SK-N-SH (cell line): ENCODE results near the gene LKAAEAR1. TPM values are rescaled to one million over a fixed set of nuclear protein-coding genes. Genes with fewer than 3 reads are reported as not detected.
A peak's percentile ranks its signal among the peaks of the same experiment; 100 is the strongest.

Experiments used
- CTCF ChIA-PET: fragments of 300-600, 350-600 bp; formaldehyde crosslinking; extraction: SDS; loops from one replicate; lab custom pipeline; 2021; lab: Yijun Ruan, JAX
- POLR2A ChIA-PET: fragments of 350-600 bp; sonication (Branson Sonifier 250); formaldehyde crosslinking; extraction: SDS; loops from one replicate; lab custom pipeline; 2020; ENCODE audit warnings: antibody characterized with exemption, inconsistent platforms; lab: Yijun Ruan, JAX
- DNase-seq: peaks from one replicate; pipeline ENCODE4 v3.0.0; 2012
- H2AFZ ChIP-seq: fragments of 200-600 bp; sonication (generic); 2 replicates; pipeline ENCODE4 v1.8.1; 2016; ENCODE audit warnings: antibody characterized with exemption, mild to moderate bottlenecking, low read depth
- H3F3A ChIP-seq: fragments of 200-600 bp; sonication (generic); replicated peaks from 2 replicates; pipeline ENCODE3; 2016; ENCODE audit warnings: antibody characterized with exemption, mild to moderate bottlenecking; ENCODE audit not compliant: insufficient read depth
- H3K27ac ChIP-seq, 2 experiments: fragments of 200-500 bp in 1 of 2; fragments of 200-600 bp in 1 of 2; sonication (Bioruptor generic) in 1 of 2; sonication (generic), shearing (Covaris generic) in 1 of 2; 2 replicates each; pipeline versions ENCODE4 v1.5.1 to v1.6.1; 2014 to 2016; ENCODE audit warnings: low read depth in 2 of 2, inconsistent platforms in 1 of 2, low read length in 1 of 2, mild to moderate bottlenecking in 1 of 2, mixed read lengths in 1 of 2
- H3K27me3 ChIP-seq: fragments of 200-600 bp; sonication (generic), shearing (Covaris generic); 2 replicates; pipeline ENCODE4 v1.6.1; 2016; ENCODE audit warnings: mixed run types; ENCODE audit not compliant: insufficient read depth
- H3K36me3 ChIP-seq, 2 experiments: fragments of 200-500 bp in 1 of 2; fragments of 200-600 bp in 1 of 2; sonication (Bioruptor generic) in 1 of 2; sonication (generic) in 1 of 2; replicated peaks in 1 of 2; 2 replicates each; pipeline versions ENCODE3 to v1.5.1; 2014 to 2016; ENCODE audit warnings: low read length in 1 of 2, mild to moderate bottlenecking in 1 of 2; ENCODE audit not compliant: insufficient read depth in 2 of 2, control insufficient read depth in 1 of 2
- H3K4me1 ChIP-seq, 2 experiments: fragments of 200-500 bp in 1 of 2; fragments of 200-600 bp in 1 of 2; sonication (Bioruptor generic) in 1 of 2; sonication (generic), shearing (Covaris generic) in 1 of 2; 2 replicates each; pipeline versions ENCODE4 v1.5.1 to v1.6.1; 2014 to 2016; ENCODE audit warnings: low read depth in 1 of 2, low read length in 1 of 2, mixed run types in 1 of 2; ENCODE audit not compliant: insufficient read depth in 2 of 2, control insufficient read depth in 1 of 2
- H3K4me2 ChIP-seq: fragments of 200-600 bp; sonication (generic), shearing (Covaris generic); 2 replicates; pipeline ENCODE4 v1.6.1; 2017; ENCODE audit warnings: mixed run types
- H3K4me3 ChIP-seq, 2 experiments: fragments of 200-500 bp in 1 of 2; fragments of 200-600 bp in 1 of 2; sonication (Bioruptor generic) in 1 of 2; sonication (generic), shearing (Covaris generic) in 1 of 2; 2 replicates each; pipeline versions ENCODE4 v1.5.1 to v1.8.1; 2014 to 2016; ENCODE audit warnings: low read depth in 2 of 2, inconsistent platforms in 1 of 2, low read length in 1 of 2, mild to moderate bottlenecking in 1 of 2, mixed read lengths in 1 of 2, moderate library complexity in 1 of 2
- H3K79me2 ChIP-seq: fragments of 200-600 bp; sonication (generic); 2 replicates; pipeline ENCODE4 v1.8.1; 2017; ENCODE audit warnings: mild to moderate bottlenecking; ENCODE audit not compliant: insufficient read depth
- H3K9ac ChIP-seq: fragments of 200-600 bp; sonication (generic); 2 replicates; pipeline ENCODE4 v1.6.1; 2017; ENCODE audit warnings: mixed run types
- H3K9me2 ChIP-seq: fragments of 200-600 bp; sonication (generic); 2 replicates; pipeline ENCODE4 v1.6.1; 2017; ENCODE audit warnings: mixed run types
- H3K9me3 ChIP-seq: fragments of 200-600 bp; sonication (generic); 2 replicates; pipeline ENCODE4 v1.6.1; 2017; ENCODE audit warnings: mixed run types, mild to moderate bottlenecking, moderate library complexity
- H4K20me1 ChIP-seq: fragments of 200-600 bp; sonication (generic); 2 replicates; pipeline ENCODE4 v1.6.1; 2017; ENCODE audit warnings: mild to moderate bottlenecking, mixed run types; ENCODE audit not compliant: insufficient read depth
- CHD2 ChIP-seq: fragments of 150-350 bp; IDR thresholded peaks from 2 replicates; pipeline ENCODE4 v1.6.1; 2018; ENCODE audit warnings: low read length; ENCODE audit not compliant: partially characterized antibody
- CTCF ChIP-seq: fragments of 200-600 bp; sonication (generic); IDR thresholded peaks from 2 replicates; pipeline ENCODE4 v1.6.1; 2017; ENCODE audit warnings: antibody characterized with exemption, mild to moderate bottlenecking, moderate library complexity
- EZH2phosphoT487 ChIP-seq: fragments of 200-600 bp; sonication (generic); IDR thresholded peaks from 2 replicates; pipeline ENCODE4 v1.6.1; 2017; ENCODE audit warnings: low read depth, mixed run types, mild to moderate bottlenecking, antibody characterized with exemption, moderate library complexity, borderline replicate concordance
- GABPA ChIP-seq: IDR thresholded peaks from 2 replicates; pipeline ENCODE4 v1.4.0; 2012; ENCODE audit warnings: low read depth, mild to moderate bottlenecking
- MXI1 ChIP-seq: IDR thresholded peaks from 2 replicates; pipeline ENCODE4 v1.6.1; 2012; ENCODE audit warnings: mild to moderate bottlenecking, low read depth, low read length, improper control_type of control experiment
- NRF1 ChIP-seq: IDR thresholded peaks from 2 replicates; pipeline ENCODE4 v1.6.1; 2012; ENCODE audit warnings: low read depth, mild to moderate bottlenecking, low read length
- POLR2AphosphoS5 ChIP-seq: IDR thresholded peaks from 2 replicates; pipeline ENCODE4 v1.6.1; 2012; ENCODE audit warnings: low read depth, low read length
- RCOR1 ChIP-seq: fragments of 150-350 bp; IDR thresholded peaks from 2 replicates; pipeline ENCODE4 v1.6.1; 2017; ENCODE audit warnings: antibody characterized with exemption, low read length
- RXRA ChIP-seq: IDR thresholded peaks from 2 replicates; pipeline ENCODE4 v1.4.0; 2012; ENCODE audit warnings: low read depth, mild to moderate bottlenecking, borderline replicate concordance
- TCF12 ChIP-seq: IDR thresholded peaks from 2 replicates; pipeline ENCODE4 v1.4.0; 2012
- USF1 ChIP-seq: IDR thresholded peaks from 2 replicates; pipeline ENCODE4 v1.4.0; 2012; ENCODE audit warnings: low read depth, borderline replicate concordance
- USF2 ChIP-seq: fragments of 150-350 bp; IDR thresholded peaks from 2 replicates; pipeline ENCODE4 v1.6.1; 2017; ENCODE audit warnings: antibody characterized with exemption, low read length, low read depth, borderline replicate concordance
- WGBS: methylation state at CpG from one replicate; pipeline ENCODE4 v1.1.6; 2017; ENCODE audit warnings: low lambda C conversion rate; 5-methylcytosine and 5-hydroxymethylcytosine counted together
- polyA plus RNA-seq, 3 experiments: library from polyadenylated mRNA; depleted of rRNA; stranded (reverse); fragments of >200 nt; gene quantifications; 2 replicates each; pipeline ENCODE4 v1.2.3, GENCODE V29; 2012

The LKAAEAR1 gene, protein sequence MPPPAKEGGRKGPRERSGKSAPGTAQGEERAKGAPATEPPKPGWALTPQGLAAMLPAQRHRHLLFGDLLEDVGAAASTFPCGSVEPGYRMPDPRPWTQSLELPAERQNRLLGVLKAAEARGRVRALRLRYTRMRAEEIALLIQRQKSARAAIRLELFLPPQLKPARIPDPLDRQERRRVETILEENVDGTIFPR
- 0.37 and 0.71 TPM in 2 replicates for polyA plus RNA-seq (2012; rRNA removed)
- 0.33 and 0.55 TPM in 2 replicates for polyA plus RNA-seq (2012; cell fraction: cytosol; rRNA removed)
- polyA plus RNA-seq (2012; cell fraction: nucleus; rRNA removed): 0.37 and 1.2 TPM in 2 replicates

GRCh38 chr20:64083804-64084684, at the start of gene LKAAEAR1:
Gene LKAAEAR1 (minus strand): TSS chr20:64084398. CDS start chr20:64084219, 179 bp downstream.
- Histone ChIP-seq H3F3A (peaks cover 13% of the 10 kb centered on the region), H3K79me2 (no peaks in the 10 kb centered on the region), H3K27ac (no peak within 1 kb of the TSS), H3K4me3 (peak within 1 kb of the TSS; percentile 47 to 53), H3K27me3 (no peaks in the 10 kb centered on the region; the same call in 1 of the 2 replicates), H2AFZ (no peak within 1 kb of the TSS), H3K9me2 (no peaks in the 10 kb centered on the region), H3K36me3 (no peaks in the 10 kb centered on the region), H4K20me1 (no peaks in the 10 kb centered on the region), H3K4me1 (peaks cover 2 to 26% of the 10 kb centered on the region in 2 experiments; a peak in 2 of 4 replicates), H3K9ac (no peak within 1 kb of the TSS), H3K4me2 (peak within 1 kb of the TSS; percentile 85), H3K9me3 (no peaks in the 10 kb centered on the region)
- ChIA-PET CTCF (interaction anchor here (0.6 to 12.9 kb wide), 23 partner anchors 8 to 615 kb away, joined by 3 to 252 read pairs (median 4); partner anchors contain the start of genes C20orf204, NPBWR2, PCMTD2 and TCEA2), POLR2A (interaction anchor here (1.0 to 1.2 kb wide), 2 partner anchors 36 to 172 kb away, joined by 4 to 6 read pairs; partner anchors contain the start of gene PCMTD2)
- TF ChIP-seq CHD2: no peak
- no peak for TF ChIP-seq RCOR1
- TF ChIP-seq USF2: no peak
- no peak for TF ChIP-seq GABPA
- no peak for TF ChIP-seq USF1
- no peak for TF ChIP-seq POLR2AphosphoS5
- no peak for TF ChIP-seq NRF1
- TF ChIP-seq EZH2phosphoT487: no peak
- no peak; the same call in 1 of the 2 replicates for TF ChIP-seq MXI1
- TF ChIP-seq TCF12: no peak
- TF ChIP-seq CTCF: no peak
- no peak for TF ChIP-seq RXRA
- peak; percentile 74 for DNase-seq
- WGBS: 25% methylated on average over 13 of the region's 86 CpGs
